Natural killer cell (primary cell): ENCODE measurements around the gene USF3. TPM values are rescaled to one million over a fixed set of nuclear protein-coding genes. Genes with fewer than 3 reads are reported as not detected.

Source experiments
- ATAC-seq, 3 donors: fragments of 150-1000 bp in 2 of 3; fragments of 200-7000 bp in 1 of 3; cut with Tn5 transposase; 1 replicate in 1 of 3; 2 replicates in 2 of 3; pipeline ENCODE4 v1.10.0; 2021; ENCODE audit warnings: mild to moderate bottlenecking in 2 of 3, moderate library complexity in 2 of 3
- DNase-seq, 2 donors: peaks; one replicate each; pipeline versions ENCODE4 v3.0.0 to v3.0.0-alpha.2; 2013 to 2021; ENCODE audit warnings: mixed read lengths in 1 of 2
- H3K27ac ChIP-seq: one replicate; pipeline ENCODE4 v1.5.1; 2013; ENCODE audit warnings: mild to moderate bottlenecking, low read length
- H3K27me3 ChIP-seq: one replicate; pipeline ENCODE4 v1.6.1; 2013; ENCODE audit warnings: low read length; ENCODE audit not compliant: control insufficient read depth, insufficient read depth
- H3K36me3 ChIP-seq: one replicate; pipeline ENCODE4 v1.6.1; 2013; ENCODE audit warnings: low read length; ENCODE audit not compliant: control insufficient read depth, insufficient read depth
- H3K4me1 ChIP-seq: one replicate; pipeline ENCODE4 v1.6.1; 2013; ENCODE audit warnings: low read length; ENCODE audit not compliant: control insufficient read depth, insufficient read depth
- H3K4me3 ChIP-seq: one replicate; pipeline ENCODE4 v1.5.1; 2013; ENCODE audit warnings: low read length
- H3K9me3 ChIP-seq: one replicate; pipeline ENCODE4 v1.6.1; 2013; ENCODE audit warnings: low read length; ENCODE audit not compliant: control insufficient read depth, insufficient read depth
- H3K27ac Mint-ChIP-seq, 2 donors: one replicate each; pipeline ENCODE4 v1.8.0; 2022; ENCODE audit warnings: mild to moderate bottlenecking in 2 of 2, mixed read lengths in 2 of 2, moderate library complexity in 1 of 2
- H3K27me3 Mint-ChIP-seq, 2 donors: one replicate each; pipeline ENCODE4 v1.8.0; 2022; ENCODE audit warnings: low read depth in 2 of 2, mixed read lengths in 2 of 2
- H3K36me3 Mint-ChIP-seq: one replicate; pipeline ENCODE4 v1.8.0; 2022; ENCODE audit warnings: mixed read lengths
- H3K4me1 Mint-ChIP-seq, 2 donors: one replicate each; pipeline ENCODE4 v1.8.0; 2022; ENCODE audit warnings: mixed read lengths in 2 of 2
- H3K4me3 Mint-ChIP-seq: one replicate; pipeline ENCODE4 v1.8.0; 2022; ENCODE audit warnings: mild to moderate bottlenecking, moderate library complexity, mixed read lengths
- H3K9me3 Mint-ChIP-seq, 2 donors: one replicate each; pipeline ENCODE4 v1.8.0; 2022; ENCODE audit warnings: mixed read lengths in 2 of 2
- CTCF ChIP-seq: fragments of 200-600 bp; IDR thresholded peaks from one replicate; pipeline ENCODE4 v1.8.0; 2022; ENCODE audit warnings: antibody characterized with exemption
- WGBS: methylation state at CpG from one replicate; pipeline ENCODE4 v1.1.7; 2013; ENCODE audit warnings: missing lambda C conversion rate; ENCODE audit not compliant: insufficient coverage; 5-methylcytosine and 5-hydroxymethylcytosine counted together
- intact Hi-C: fragments of 100-400 bp; cut with micrococcal nuclease; formaldehyde crosslinking; loops from one replicate; pipeline ENCODE4 v1.14.2; 2022
- total RNA-seq, 4 donors: library from RNA; stranded (reverse); fragments of 120-200 nt in 1 of 4; gene quantifications; one replicate each; pipeline versions ENCODE4 v1.2.3 to v1.2.4, GENCODE V29; 2013 to 2022

USF3 gene
- total RNA-seq, 3 donors from 2014 or later (not counting 1 experiment from before 2014, with no cell fraction given): 38.0 to 43.0 (median 41.8) TPM

GRCh38 chr3:113690482-113690881 lies 6.0 kb downstream of the USF3 start:
- no peaks in the 10 kb centered on the region for H3K27me3 ChIP-seq
- Mint-ChIP-seq H3K4me3 (no peak overlapping the region), H3K9me3 (no peaks in the 10 kb centered on the region), H3K27ac (no peak overlapping the region), H3K27me3 (no peaks in the 10 kb centered on the region), H3K4me1 (peaks cover 16 to 26% of the 10 kb centered on the region in 2 donors), H3K36me3 (no peaks in the 10 kb centered on the region)
- 100% methylated on average over 3 of the region's 3 CpGs for WGBS
- no peak for TF ChIP-seq CTCF
- H3K4me3 ChIP-seq: no peak overlapping the region
- DNase-seq (no peak), ATAC-seq (no peak)
- intact Hi-C loops: loop anchor here (10.0 kb wide), 1 partner anchor 176 kb away; the partner anchor contains the start of gene SPICE1
- peaks cover 4% of the 10 kb centered on the region for H3K9me3 ChIP-seq
- H3K27ac ChIP-seq: no peak overlapping the region
- H3K36me3 ChIP-seq: peaks cover 1% of the 10 kb centered on the region
- H3K4me1 ChIP-seq: peaks cover 5% of the 10 kb centered on the region

- intact Hi-C loops: no loop called here
- Histone ChIP-seq H3K27ac (no peak overlapping the region), H3K36me3 (peaks cover 7% of the 10 kb centered on the region), H3K4me3 (no peak overlapping the region), H3K4me1 (no peaks in the 10 kb centered on the region), H3K27me3 (no peaks in the 10 kb centered on the region), H3K9me3 (peaks cover 9% of the 10 kb centered on the region)
- Mint-ChIP-seq H3K4me1 (peaks cover 0 to 16% of the 10 kb centered on the region in 2 donors), H3K27me3 (no peaks in the 10 kb centered on the region), H3K9me3 (peaks cover 2 to 8% of the 10 kb centered on the region in 2 donors), H3K36me3 (peaks cover 14% of the 10 kb centered on the region), H3K27ac (no peak overlapping the region), H3K4me3 (no peak overlapping the region)
- ATAC-seq: no peak
- WGBS: 96% methylated on average over 1 of the region's 2 CpGs
- no peak for TF ChIP-seq CTCF
- DNase-seq: no peak
Observed at GRCh38 chr3:113685956-113686721, 10.3 kb downstream of the USF3 start.

- 95% methylated on average over 5 of the region's 5 CpGs for WGBS
- Mint-ChIP-seq H3K4me3 (no peak overlapping the region), H3K4me1 (peaks cover 3 to 17% of the 10 kb centered on the region in 2 donors), H3K36me3 (peaks cover 14% of the 10 kb centered on the region), H3K27ac (no peak overlapping the region), H3K9me3 (peaks cover 2 to 8% of the 10 kb centered on the region in 2 donors), H3K27me3 (no peaks in the 10 kb centered on the region)
- TF ChIP-seq CTCF: no peak
- H3K9me3 ChIP-seq: peaks cover 9% of the 10 kb centered on the region
- ATAC-seq (no peak), DNase-seq (no peak)
- H3K27ac ChIP-seq: no peak overlapping the region
- intact Hi-C loops: no loop called here
- no peaks in the 10 kb centered on the region for H3K27me3 ChIP-seq
- no peak overlapping the region for H3K4me3 ChIP-seq
- no peaks in the 10 kb centered on the region for H3K4me1 ChIP-seq
- H3K36me3 ChIP-seq: peaks cover 7% of the 10 kb centered on the region
Observed at GRCh38 chr3:113685124-113685523, 11.3 kb downstream of the USF3 start.
